Measurements from ENCODE around the gene NPTX2.

Gene NPTX2

GRCh38 chr7:98616381-98617050, 569 bp upstream of the NPTX2 start:
- no peak for DNase-seq (ENCODE audit: low read depth, low spot score)
- no peak overlapping the region for H3K27ac ChIP-seq

- DNase-seq (ENCODE audit: low read depth, low spot score), result no peak
- no peak overlapping the region for H3K27ac ChIP-seq
Observed at GRCh38 chr7:98617960-98618418, 904 bp downstream of the NPTX2 start.

- no peak overlapping the region for H3K27ac ChIP-seq
- no peak for DNase-seq (ENCODE audit: low read depth, low spot score)
Observed at GRCh38 chr7:98618786-98619185, 1.7 kb downstream of the NPTX2 start.

- no peak for DNase-seq (ENCODE audit: low read depth, low spot score)
- H3K27ac ChIP-seq, result no peak overlapping the region
Observed at GRCh38 chr7:98619450-98620321, 2.6 kb downstream of the NPTX2 start.

- no peak overlapping the region for H3K27ac ChIP-seq
- no peak for DNase-seq (ENCODE audit: low read depth, low spot score)
Observed at GRCh38 chr7:98621573-98622482, 4.7 kb downstream of the NPTX2 start.

- no peak overlapping the region for H3K27ac ChIP-seq
- DNase-seq (ENCODE audit: low read depth, low spot score), result no peak
Observed at GRCh38 chr7:98622926-98623325, 5.8 kb downstream of the NPTX2 start.

GRCh38 chr7:98624846-98625420, 7.8 kb downstream of the NPTX2 start:
- DNase-seq (ENCODE audit: low read depth, low spot score), result no peak
- no peak overlapping the region for H3K27ac ChIP-seq

- no peak overlapping the region for H3K27ac ChIP-seq
- DNase-seq (ENCODE audit: low read depth, low spot score), result no peak
Observed at GRCh38 chr7:98626460-98627412, 9.7 kb downstream of the NPTX2 start.

- no peak overlapping the region for H3K27ac ChIP-seq
- no peak for DNase-seq (ENCODE audit: low read depth, low spot score)
Observed at GRCh38 chr7:98627413-98627790, 10.3 kb downstream of the NPTX2 start.

GRCh38 chr7:98628418-98628817, 11.3 kb downstream of the NPTX2 start:
- DNase-seq (ENCODE audit: low read depth, low spot score), result no peak

GRCh38 chr7:98629001-98629431, 11.9 kb downstream of the NPTX2 start:
- H3K27ac ChIP-seq, result no peak overlapping the region
- DNase-seq (ENCODE audit: low read depth, low spot score), result no peak

More at GRCh38 chr7:98628418-98628817, 11.3 kb downstream of the NPTX2 start:
- no peak overlapping the region for H3K27ac ChIP-seq

GRCh38 chr7:98630149-98630548, 13.1 kb downstream of the NPTX2 start:
- no peak overlapping the region for H3K27ac ChIP-seq
- no peak for DNase-seq (ENCODE audit: low read depth, low spot score)

GRCh38 chr7:98630770-98631169, 13.7 kb downstream of the NPTX2 start:
- H3K27ac ChIP-seq, result no peak overlapping the region
- no peak for DNase-seq (ENCODE audit: low read depth, low spot score)

GRCh38 chr7:98638853-98639252, 21.8 kb downstream of the NPTX2 start:
- no peak overlapping the region for H3K27ac ChIP-seq
- no peak for DNase-seq (ENCODE audit: low read depth, low spot score)

- DNase-seq (ENCODE audit: low read depth, low spot score), result no peak
- H3K27ac ChIP-seq, result no peak overlapping the region
Observed at GRCh38 chr7:98640375-98640774, 23.3 kb downstream of the NPTX2 start.

GRCh38 chr7:98641646-98642500, 24.8 kb downstream of the NPTX2 start:
- no peak for DNase-seq (ENCODE audit: low read depth, low spot score)
- no peak overlapping the region for H3K27ac ChIP-seq

- no peak overlapping the region for H3K27ac ChIP-seq
- no peak for DNase-seq (ENCODE audit: low read depth, low spot score)
Observed at GRCh38 chr7:98643236-98643985, 26.3 kb downstream of the NPTX2 start.

All from epithelial cell of prostate (primary cell).